NOMO-1 treated with DMSO at 0.1 percent for 48 hours (cell line): ENCODE measurements around the gene HOXB3.

Experiments used
- DNase-seq: peaks from one replicate; lab custom pipeline; 2025; ENCODE audit not compliant: unreplicated experiment; lab: John Stamatoyannopoulos, UW

Gene HOXB3

DNA sequence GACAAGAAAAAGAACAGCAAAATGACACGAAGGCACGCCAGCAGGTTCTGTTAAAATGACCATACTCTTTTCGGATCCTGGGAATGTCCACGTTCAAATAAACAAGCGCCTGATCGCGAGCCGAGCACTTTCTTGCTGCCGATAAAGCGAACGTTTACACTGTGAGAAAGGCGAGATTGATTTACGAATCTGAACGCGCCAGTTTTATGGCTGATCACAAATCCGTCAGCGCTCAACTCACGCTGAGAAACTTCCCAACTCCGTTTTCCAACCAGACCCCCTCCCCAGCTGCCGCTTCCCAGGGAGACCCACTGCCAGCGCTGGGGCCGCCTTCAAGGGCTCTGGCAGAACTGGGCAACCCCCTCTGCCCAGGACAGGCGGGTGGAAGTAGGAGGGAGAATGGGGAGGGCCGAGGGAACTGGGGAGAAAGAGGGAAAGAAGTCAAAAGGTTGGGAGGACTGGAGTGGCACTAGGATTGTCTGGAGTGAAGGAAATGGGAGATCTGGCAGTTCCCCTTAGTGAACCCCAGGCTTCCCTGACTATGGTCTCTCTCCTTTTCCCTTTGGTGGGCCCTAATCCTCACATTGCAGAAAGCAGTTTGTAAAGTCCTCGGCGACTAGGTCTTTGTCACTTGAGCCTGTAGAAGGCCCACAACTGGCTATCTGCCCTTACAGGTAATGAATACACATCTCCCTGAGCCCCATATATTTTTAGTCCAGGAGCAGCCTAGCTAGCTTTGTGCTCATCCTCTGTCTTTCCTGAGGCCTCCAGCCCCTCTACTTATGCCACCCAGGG lies 18.8 kb downstream of the HOXB3 start:
- no peak for DNase-seq

DNA sequence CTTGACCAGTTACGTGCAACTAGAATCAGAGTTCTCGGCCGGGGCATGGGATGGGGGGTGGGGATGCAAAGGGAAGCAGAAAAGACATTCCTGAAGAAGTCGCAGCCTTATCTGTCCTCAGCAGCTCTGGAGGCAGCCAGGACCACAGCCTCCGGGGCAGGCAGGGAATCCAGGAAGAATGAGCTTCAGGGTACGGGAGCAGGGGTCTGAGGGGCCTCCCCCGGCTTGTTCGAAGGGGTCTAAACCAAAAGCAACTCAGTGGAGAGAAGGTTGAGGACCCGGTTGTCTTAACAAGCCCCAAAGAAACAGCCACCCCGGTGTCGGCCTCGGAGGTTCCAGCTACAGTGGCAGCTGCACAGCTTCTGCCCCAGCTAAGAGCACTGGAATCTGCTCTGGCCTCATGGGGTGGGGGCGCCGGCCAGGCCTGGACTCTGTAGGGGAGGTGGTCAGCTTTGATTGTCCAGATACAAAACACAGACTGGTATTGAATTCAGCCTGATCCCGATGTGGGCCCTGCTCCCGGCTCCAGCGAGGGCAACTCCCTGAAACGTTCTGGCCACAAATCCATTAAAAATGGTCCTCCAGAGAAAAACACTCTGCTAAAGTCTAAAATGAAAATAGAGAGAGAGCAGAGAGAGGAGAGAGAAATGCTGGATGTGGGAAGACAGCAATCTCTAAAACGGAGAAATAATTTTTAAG lies 19.6 kb downstream of the HOXB3 start:
- DNase-seq = no peak

DNA sequence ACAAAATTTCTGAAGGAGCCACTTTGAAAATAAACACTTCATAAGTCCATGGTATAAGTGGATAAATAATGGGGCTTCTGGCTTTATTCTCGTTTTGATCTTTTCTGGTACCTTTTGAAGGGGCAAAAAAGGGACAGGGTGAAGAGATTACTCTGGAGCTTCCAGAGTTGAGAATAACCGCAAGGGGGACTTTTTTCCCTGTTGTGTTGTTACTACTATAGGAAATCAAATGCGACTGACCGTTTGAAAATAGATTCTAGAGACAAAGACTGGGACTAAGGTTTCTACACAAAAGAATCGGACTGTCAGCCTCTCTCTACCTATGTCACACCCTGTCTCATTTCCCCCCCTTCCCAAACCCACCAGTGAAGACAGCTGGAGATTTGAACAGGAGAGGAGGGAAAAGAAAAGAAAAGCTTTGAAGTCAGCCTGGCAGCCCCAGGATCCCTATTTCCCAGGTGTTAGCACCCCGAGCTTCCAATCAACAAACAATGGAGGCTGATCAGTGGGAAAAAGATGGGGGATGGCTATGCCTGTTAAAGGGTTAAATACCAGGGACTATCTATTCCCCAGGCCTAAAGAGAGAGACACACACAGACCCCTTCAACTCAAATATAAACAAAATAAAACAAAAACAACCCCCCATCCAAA lies 20.2 kb downstream of the HOXB3 start:
- DNase-seq = no peak

DNA sequence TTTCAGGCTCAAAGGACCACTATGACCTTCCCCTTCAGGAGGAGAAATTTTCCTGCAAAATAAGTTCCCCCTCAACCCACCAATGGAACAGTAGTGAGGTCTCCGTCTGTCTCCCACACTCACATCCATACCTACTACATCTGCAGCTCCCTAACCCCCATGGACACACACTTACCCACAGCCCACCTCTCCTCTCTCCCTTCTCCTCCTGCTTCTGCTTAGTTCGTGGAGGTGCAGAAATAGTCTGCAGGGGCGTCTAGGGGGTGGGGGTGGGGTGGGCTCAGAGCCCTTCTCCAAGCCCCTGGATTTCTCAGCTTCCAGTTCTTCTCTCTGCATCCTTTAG lies 20.8 kb downstream of the HOXB3 start:
- DNase-seq = no peak

DNA sequence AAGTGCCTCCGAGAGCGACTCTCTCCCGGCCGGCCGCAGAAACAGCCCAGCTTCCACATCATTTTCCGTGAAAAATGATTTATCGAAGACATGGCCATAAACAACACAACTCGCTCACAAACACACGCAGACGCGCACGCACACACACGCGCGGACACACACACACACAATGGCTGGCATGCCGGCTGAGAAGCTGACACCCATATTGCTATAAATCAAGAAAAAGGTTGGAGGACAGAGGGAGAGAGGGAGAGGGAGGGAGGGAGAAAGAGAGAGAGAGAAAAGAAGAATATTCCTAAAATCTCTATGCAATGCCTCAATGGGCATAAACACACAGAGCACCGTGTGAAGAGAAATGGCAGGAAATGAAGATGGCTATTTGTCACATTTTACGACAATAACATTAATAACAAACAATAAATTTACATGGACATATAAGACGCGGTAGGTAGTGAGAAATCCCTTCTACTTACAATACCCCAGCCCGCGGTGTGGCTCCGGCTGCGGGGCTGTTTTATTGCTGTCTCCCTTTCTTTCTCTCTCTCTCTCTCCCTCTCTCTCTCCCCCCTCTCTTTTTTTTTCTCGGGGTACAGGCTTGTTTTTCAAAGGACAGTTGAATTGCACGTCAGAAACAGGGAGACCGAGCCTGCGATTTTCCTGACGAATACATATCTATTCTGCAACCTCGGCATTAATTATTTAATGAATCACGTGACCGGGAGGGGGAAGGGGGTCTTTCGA lies 21.4 kb downstream of the HOXB3 start:
- no peak for DNase-seq

DNA sequence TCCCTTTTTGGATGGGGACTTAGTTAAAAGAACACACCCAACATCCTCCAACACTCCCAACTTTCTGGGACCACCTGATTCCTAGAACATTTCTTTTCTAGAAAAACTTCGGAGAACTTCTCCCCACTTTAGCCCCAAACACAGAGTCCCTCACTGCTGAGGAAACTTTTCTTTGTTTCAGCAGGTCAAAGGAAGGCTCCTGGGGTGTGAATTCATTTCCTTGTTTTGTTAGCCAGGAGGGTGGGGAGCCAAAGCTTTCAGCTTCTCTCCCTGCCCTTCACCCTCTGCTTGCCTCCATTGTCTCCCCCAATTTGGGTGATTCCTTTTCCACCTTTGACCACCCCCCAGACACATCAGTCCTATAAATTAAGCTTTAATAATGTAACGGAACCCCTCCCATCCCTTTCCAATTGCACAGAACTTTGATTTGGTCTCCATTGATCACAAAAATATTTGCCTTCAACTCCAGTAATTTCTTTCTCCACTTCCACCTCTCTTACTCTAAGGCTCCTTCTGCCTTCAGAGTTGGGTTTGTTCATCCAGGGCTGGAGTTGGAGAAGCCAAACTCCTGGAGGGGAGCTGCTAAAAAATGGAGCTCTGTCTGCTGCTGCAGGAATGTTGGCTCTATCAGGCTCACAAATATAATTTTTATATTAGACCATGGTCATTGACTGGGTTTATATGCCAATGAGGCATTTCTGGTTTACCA lies 22.2 kb downstream of the HOXB3 start:
- no peak for DNase-seq

DNA sequence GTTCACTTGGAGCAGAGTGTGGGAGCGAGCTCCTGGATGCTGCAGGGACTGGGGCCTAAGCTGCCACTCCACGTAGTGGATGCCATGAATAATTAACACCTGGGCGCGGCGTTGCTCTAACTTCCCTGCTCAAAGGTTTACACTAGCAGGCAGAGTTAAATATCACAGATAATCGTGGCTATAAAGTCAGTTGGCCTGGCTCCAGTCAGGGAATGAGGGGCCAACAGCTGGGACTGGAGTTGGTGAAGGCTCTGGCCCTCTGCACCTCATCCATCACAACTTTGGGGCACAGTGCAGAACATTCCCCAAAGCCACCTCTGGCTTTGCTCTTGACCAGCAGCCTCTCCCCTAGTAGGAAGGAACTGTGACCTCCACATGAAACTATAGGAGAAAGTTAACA lies 22.8 kb downstream of the HOXB3 start:
- no peak for DNase-seq

DNA sequence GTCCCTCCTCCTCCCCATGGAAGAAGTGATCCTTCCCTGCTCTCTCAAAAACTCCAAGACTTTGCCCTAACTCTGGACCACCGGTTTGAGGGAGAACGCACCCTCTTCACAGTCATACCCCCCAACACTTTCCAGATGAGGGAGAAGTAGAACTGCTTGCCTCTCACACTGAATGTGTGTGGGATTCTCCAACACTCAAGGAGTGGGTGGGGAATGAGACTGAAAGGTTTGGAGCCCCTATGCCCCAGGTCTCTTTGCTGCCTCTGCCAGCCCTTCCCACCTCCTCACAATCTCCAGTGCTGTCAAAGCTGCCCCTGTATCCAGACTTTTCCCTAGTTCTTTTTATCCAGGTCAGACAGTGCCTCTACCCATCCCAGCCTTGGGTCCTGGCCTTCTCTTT lies 23.3 kb downstream of the HOXB3 start:
- no peak for DNase-seq

DNA sequence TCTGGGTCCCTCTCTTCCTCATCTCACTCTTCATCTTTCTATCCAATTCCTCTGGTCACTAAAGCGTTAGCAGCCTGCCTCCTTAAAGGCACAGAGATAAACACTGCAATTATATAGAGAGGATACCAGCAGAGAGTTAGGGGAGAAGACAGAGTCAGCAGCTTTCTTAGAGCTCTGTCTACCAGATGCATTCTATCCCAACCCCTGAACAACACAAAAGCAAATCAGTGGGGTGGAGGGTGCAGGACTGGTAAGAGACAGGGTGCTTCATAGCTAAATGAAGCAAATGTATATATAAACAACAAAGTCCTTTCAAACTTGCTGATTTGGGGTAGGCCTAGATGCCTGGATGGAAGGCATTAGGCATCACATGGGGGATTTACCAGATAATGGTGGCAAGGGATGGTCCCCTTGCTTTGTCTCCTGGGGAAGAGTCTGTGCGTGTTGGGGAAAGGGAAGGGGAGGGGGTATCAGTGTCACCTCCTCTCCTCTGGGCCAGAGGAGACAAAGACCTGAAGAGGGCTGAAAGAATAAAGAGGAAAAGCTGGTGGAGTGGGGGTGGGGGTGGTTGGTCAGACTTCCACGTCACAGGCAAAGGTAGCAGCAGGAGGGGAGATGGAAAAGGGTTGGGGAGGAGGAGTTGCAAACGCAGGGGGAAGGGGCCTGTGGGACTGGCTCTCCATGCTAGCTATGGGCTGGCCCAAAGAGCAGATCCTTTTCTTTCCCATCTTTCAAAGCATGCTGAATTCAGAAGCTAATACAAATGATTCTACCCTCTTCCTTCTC lies 23.9 kb downstream of the HOXB3 start:
- DNase-seq = no peak

DNA sequence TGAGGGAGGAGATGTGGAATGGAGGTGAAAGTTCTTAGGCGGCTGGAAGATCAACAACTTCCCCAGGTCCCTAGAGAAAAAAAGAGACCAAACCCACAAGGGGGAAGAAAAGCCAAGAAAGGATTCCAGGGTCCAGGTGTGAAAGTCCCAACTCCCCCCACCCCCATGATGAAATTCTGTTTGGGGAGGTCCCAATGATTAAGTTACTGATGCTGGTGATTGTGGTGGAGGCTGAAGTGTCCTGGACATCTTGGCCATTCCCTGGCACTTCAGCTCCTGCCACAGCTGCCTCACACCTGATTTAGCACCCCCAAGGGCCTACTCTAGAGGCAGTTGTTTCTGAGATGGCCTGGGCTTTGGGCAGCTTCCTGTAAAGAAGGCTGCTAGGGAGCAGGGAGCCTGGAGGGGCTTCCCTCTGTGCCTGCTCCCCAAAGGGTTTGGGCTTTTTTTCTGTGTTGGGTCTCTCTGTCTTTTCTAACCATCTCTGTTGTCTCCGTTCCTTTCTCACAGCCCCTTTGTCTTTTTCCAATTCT lies 25.0 kb downstream of the HOXB3 start:
- DNase-seq = no peak

DNA sequence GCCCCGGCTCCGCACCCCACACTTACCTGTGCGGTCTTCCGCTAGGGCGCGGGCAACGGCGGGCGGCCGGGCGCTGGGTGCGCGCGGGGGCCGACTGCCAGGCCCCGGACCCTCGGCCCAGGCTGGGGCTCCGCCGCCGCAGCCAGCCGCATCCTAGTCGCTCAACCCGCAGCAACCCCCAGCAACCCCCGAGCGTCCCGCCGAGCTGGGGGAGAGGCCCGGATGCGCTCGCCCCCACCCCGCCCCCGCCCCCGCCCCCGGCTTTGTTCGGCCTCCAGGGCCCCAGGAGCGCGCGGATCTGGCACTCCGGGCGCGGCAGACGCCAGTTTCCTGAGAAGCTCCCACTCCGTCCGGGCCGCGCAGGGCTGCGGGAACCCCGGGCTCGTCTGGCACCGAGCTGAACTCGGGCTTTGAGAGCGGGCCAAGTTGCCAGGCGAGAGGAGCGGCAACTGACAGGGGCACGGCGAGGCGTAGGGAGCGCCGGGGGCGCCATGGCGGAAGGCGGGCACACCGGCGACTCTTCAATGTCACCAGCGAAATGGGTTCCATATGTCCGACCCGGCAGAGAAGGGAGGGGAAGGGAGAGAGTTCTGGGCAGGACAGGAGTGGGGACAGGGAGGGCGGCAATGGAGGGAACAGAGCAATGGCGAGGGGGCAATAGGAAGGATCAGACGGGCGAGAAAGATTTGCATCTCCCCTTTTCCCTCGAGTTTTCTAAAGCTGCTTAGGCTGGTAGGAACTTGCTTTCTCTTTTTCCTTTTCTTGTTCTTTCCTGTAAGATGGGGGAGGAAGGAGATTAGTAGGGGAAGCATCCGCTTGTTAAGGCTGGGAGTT lies 25.6 kb downstream of the HOXB3 start:
- DNase-seq = no peak

DNA sequence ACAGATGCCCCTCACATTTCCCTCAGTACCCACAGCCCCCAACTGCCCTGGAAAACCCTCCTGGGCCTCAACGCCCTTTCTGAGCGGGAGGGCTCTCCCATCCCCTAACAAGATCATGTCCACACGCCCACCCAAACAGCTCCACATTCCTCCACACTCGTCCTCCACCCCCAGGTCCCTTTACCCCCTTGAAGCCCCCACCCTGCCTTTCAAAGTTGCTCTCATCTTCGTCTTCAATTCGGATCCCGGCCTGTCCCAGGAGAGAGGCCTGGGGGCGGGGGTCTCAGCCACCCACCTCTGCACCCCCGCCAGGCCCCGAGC lies 26.2 kb downstream of the HOXB3 start:
- DNase-seq = no peak

DNA sequence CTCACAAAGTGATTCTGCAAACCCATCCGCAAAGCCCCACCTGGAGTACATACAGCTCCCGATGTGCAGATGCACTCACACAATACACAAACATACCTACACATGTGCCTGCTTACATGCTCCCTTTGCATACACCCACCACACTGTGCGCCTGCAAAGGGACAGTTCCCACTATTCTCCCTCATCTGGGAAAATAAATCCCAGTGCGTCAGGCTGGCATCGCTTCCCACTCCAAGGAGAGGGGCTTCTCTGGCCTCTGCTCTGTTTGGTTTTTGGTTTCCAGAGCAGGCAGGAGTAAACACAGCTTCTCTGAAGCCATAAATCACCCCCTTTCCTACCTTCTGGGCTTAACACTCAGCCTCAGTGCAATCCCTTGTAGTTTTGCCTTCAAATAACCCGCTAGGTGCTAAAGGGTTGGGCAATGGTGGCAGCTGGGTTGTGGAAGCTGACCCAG lies 26.6 kb downstream of the HOXB3 start:
- no peak for DNase-seq

DNA sequence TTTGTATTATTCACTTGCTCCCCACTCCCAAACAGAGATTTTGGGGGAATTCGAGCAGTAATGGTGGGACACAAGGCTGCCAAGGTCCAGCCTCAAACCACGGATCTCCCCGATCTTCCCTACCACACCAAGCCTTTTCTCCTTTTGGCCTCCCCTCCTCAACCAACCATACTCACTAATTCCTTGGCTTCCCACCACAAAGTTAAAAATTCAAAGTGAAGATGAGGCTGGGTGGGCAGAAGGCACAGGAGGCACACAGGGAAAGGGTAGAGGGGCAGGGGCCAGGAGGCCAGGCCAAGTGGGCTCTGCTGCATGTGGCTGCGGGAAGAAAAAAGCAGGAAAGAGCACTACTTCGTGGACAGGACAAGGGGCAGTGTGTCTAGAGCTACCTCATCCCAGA lies 27.1 kb downstream of the HOXB3 start:
- no peak for DNase-seq

DNA sequence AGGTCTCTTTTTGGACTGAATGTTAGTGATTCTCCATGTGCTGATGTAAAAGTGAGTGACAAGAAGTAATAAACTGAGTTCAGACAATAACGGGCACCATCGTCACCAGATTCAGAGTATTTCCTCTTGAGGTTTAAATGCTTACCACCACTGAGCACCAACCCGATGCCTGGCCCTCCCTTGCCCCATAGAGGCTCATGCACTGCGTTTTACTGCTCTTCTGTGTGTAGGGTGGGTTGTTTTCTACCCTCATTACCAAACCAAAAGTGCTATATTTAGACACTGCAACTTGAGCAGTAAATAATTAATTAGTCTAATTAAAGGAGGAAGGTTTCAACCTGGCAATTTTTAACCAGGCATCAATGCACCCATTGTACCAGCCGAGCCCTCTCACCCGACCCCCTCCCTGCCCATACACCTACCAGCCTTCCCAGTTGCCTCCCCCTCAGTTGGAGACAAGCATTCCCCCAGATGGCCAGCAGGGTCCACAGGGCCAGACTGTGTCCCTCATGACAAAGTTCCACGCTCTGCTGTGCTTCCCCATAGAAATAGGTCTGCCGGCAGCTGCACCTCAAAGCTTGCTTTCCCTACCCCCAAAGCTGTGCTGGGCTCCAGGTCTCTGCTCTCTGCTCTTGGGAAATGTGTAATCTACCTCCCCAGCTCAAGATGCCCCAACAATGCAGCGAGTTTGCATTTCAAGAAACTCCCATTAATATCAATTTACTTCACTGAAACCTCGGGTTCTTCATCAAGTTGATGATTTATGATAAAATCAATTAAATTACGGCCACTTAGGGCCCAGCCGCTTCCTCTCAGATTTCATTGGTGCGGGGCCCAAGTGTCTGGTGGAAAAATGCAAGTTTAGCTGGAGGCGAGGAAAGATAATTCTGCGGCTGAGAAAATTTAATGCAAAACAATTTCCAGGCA lies 27.9 kb downstream of the HOXB3 start:
- no peak for DNase-seq

DNA sequence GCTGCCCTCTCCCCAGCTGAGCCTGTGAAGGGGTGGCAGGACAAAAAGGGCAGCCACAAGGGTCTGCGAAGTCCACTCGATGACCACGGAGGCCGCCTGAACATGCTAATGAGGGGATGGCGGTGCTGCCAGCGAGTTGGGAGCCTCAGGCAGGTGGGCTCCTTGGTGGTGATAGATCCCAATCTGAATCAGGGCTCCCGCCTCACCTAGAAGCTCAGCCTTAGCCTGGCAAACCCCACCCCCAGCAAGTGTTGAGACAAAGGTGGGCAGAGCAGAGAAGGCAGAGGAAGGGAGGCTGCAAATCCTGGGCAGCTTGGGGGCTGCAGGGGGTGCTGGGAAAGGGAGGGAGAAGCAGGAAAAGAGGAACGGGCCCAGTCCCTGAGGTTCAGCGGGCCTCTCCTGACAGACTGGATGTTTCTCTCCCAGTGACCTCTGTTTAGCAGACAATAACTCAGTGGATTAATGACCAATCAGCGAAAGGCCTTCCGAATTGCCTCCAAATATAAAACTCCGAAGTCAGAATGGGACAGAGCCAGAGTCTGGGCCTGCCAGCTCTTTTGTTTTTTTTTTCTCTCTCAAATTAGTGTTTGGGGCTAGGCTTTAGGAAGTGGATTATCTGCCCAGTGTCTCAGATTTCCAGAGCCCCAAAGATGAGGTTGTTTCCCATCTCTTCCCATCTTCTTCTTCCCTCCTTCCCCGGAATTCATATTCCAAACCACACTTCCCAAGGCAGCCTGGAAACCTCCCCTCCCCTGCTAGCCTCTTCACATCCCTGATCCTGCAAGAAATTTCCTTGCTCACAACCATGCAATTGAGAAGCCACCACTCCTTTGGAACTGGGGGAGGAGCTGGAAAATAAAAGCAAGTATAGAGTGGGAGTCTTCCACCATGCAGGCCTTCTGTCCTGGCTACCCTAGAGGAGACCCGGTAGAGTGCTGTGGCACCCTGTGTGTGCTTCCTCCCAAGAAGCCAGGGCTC lies 29.9 kb downstream of the HOXB3 start:
- no peak for DNase-seq
